ENCODE data around the gene GBP3. TPM values are rescaled to one million over a fixed set of nuclear protein-coding genes. Genes with fewer than 3 reads are reported as not detected.
"Not testable (repeated sequence)": the region's sequence is repeated elsewhere in the genome, so short reads cannot be mapped to it uniquely, and the experiment has no call there.

Gene GBP3
- total RNA-seq, 1 donor from 2014 or later: 12.0 TPM

GRCh38 chr1:89034004-89034403 lies 11.3 kb upstream of the GBP3 start:
- Mint-ChIP-seq H3K36me3 (ENCODE audit: low read depth) (peaks cover 17% of the 10 kb centered on the region), H3K4me1 (ENCODE audit: low read depth) (peaks cover 39% of the 10 kb centered on the region), H3K9me3 (peaks cover 32% of the 10 kb centered on the region)
- DNase-seq (ENCODE audit: low spot score); H3K27ac Mint-ChIP-seq; H3K4me3 Mint-ChIP-seq; H3K27me3 Mint-ChIP-seq (ENCODE audit: insufficient read depth); intact Hi-C loops (cut with micrococcal nuclease): not testable (repeated sequence)

GRCh38 chr1:89029051-89029450 lies 6.4 kb upstream of the GBP3 start:
- Mint-ChIP-seq H3K9me3 (peaks cover 48% of the 10 kb centered on the region), H3K4me3 (peak overlapping the region; percentile 20), H3K36me3 (ENCODE audit: low read depth) (peaks cover 26% of the 10 kb centered on the region), H3K4me1 (ENCODE audit: low read depth) (peaks cover 37% of the 10 kb centered on the region)
- intact Hi-C loops (cut with micrococcal nuclease): loop anchor here (1.0 kb wide), 1 partner anchor 12 kb away; no protein-coding TSS in a partner anchor
- DNase-seq (ENCODE audit: low spot score); H3K27me3 Mint-ChIP-seq (ENCODE audit: insufficient read depth); H3K27ac Mint-ChIP-seq: not testable (repeated sequence)

- peaks cover 54% of the 10 kb centered on the region for H3K4me1 Mint-ChIP-seq (ENCODE audit: low read depth)
- no peak for DNase-seq (ENCODE audit: low spot score)
- intact Hi-C loops (cut with micrococcal nuclease): no loop called here
- no peak overlapping the region for H3K27ac Mint-ChIP-seq
- H3K27me3 Mint-ChIP-seq (ENCODE audit: insufficient read depth): peaks cover 3% of the 10 kb centered on the region
- H3K4me3 Mint-ChIP-seq: no peak overlapping the region
- peaks cover 23% of the 10 kb centered on the region for H3K36me3 Mint-ChIP-seq (ENCODE audit: low read depth)
- H3K9me3 Mint-ChIP-seq: peaks cover 31% of the 10 kb centered on the region
Observed at GRCh38 chr1:89025928-89026327, 3.3 kb upstream of the GBP3 start.

- peaks cover 16% of the 10 kb centered on the region for H3K9me3 Mint-ChIP-seq
- peak overlapping the region; percentile 86 for H3K4me3 Mint-ChIP-seq
- H3K27ac Mint-ChIP-seq: peak overlapping the region; percentile 84
- peaks cover 35% of the 10 kb centered on the region for H3K36me3 Mint-ChIP-seq (ENCODE audit: low read depth)
- H3K27me3 Mint-ChIP-seq (ENCODE audit: insufficient read depth): peaks cover 3% of the 10 kb centered on the region
- DNase-seq (ENCODE audit: low spot score): no peak
- peaks cover 60% of the 10 kb centered on the region for H3K4me1 Mint-ChIP-seq (ENCODE audit: low read depth)
- intact Hi-C loops (cut with micrococcal nuclease): no loop called here
Observed at GRCh38 chr1:89023026-89023425, 360 bp upstream of the GBP3 start.

- H3K9me3 Mint-ChIP-seq; H3K4me3 Mint-ChIP-seq; H3K27ac Mint-ChIP-seq; H3K27me3 Mint-ChIP-seq (ENCODE audit: insufficient read depth); DNase-seq (ENCODE audit: low spot score); intact Hi-C loops (cut with micrococcal nuclease): not testable (repeated sequence)
- Mint-ChIP-seq H3K36me3 (ENCODE audit: low read depth) (peaks cover 62% of the 10 kb centered on the region), H3K4me1 (ENCODE audit: low read depth) (peaks cover 64% of the 10 kb centered on the region)
Observed at GRCh38 chr1:89018318-89018717, 4.3 kb downstream of the GBP3 start.

DNA sequence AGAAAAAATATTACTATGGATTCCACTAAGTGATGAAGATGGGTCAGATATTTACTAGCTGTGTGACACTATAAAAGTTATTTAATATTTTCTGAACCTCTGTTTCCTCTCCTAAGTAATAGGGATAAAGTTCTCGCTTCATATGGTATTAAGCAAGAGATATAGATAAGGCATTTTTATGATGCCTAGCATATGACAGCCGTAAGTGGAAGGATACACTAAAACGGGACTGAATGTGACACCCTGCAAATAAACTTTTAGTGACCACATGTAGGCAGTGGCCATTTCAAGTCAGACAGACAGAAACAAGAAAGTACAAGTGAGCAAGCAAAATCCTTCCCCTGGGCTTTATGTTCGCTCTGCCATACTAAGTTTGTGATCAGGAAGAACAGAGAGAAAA lies 14.2 kb downstream of the GBP3 start:
- Mint-ChIP-seq H3K4me3 (no peak overlapping the region), H3K9me3 (peaks cover 14% of the 10 kb centered on the region), H3K4me1 (ENCODE audit: low read depth) (peaks cover 16% of the 10 kb centered on the region), H3K36me3 (ENCODE audit: low read depth) (peaks cover 75% of the 10 kb centered on the region), H3K27ac (no peak overlapping the region), H3K27me3 (ENCODE audit: insufficient read depth) (no peaks in the 10 kb centered on the region)
- intact Hi-C loops (cut with micrococcal nuclease): no loop called here
- no peak for DNase-seq (ENCODE audit: low spot score)

- intact Hi-C loops (cut with micrococcal nuclease): no loop called here
- no peak for DNase-seq (ENCODE audit: low spot score)
- Mint-ChIP-seq H3K36me3 (ENCODE audit: low read depth) (peaks cover 65% of the 10 kb centered on the region), H3K27me3 (ENCODE audit: insufficient read depth) (no peaks in the 10 kb centered on the region), H3K9me3 (peaks cover 14% of the 10 kb centered on the region), H3K4me3 (no peak overlapping the region), H3K27ac (peak overlapping the region; percentile 9), H3K4me1 (ENCODE audit: low read depth) (peaks cover 39% of the 10 kb centered on the region)
Observed at GRCh38 chr1:89005286-89006151, 17.1 kb downstream of the GBP3 start.

DNA sequence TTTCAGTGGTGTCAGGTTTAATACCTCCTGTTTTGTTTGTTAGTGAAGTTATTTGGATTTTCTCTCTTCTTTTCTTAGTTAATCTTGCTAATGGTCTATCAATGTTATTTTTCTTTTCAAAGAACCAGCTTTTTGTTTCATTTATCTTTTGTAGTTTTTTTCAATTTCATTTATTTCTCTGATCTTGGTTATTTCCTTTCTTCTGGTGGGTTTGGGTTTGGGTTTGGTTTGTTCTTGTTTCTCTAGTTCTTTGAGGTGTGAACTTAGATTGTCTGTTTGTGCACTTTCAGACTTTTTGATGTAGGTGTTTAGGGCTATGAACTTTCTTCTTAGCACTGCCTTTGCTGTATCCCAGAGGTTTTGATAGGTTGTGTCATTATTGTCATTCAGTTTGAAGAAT lies 20.5 kb downstream of the GBP3 start:
- H3K4me3 Mint-ChIP-seq; DNase-seq (ENCODE audit: low spot score); H3K27me3 Mint-ChIP-seq (ENCODE audit: insufficient read depth); intact Hi-C loops (cut with micrococcal nuclease): not testable (repeated sequence)
- H3K27ac Mint-ChIP-seq: peak overlapping the region; percentile 32
- peaks cover 40% of the 10 kb centered on the region for H3K36me3 Mint-ChIP-seq (ENCODE audit: low read depth)
- H3K9me3 Mint-ChIP-seq: peaks cover 14% of the 10 kb centered on the region
- peaks cover 39% of the 10 kb centered on the region for H3K4me1 Mint-ChIP-seq (ENCODE audit: low read depth)

GRCh38 chr1:89001510-89001909 lies 21.2 kb downstream of the GBP3 start:
- intact Hi-C loops (cut with micrococcal nuclease): no loop called here
- H3K4me3 Mint-ChIP-seq: no peak overlapping the region
- no peak for DNase-seq (ENCODE audit: low spot score)
- H3K27ac Mint-ChIP-seq: no peak overlapping the region
- peaks cover 39% of the 10 kb centered on the region for H3K4me1 Mint-ChIP-seq (ENCODE audit: low read depth)
- H3K36me3 Mint-ChIP-seq (ENCODE audit: low read depth): peaks cover 36% of the 10 kb centered on the region
- H3K27me3 Mint-ChIP-seq (ENCODE audit: insufficient read depth): no peaks in the 10 kb centered on the region
- peaks cover 14% of the 10 kb centered on the region for H3K9me3 Mint-ChIP-seq

- no peak for DNase-seq (ENCODE audit: low spot score)
- intact Hi-C loops (cut with micrococcal nuclease): loop anchor here (1.0 kb wide), 5 partner anchors 48 to 457 kb away; no protein-coding TSS in a partner anchor
- Mint-ChIP-seq H3K4me3 (no peak overlapping the region), H3K27ac (no peak overlapping the region), H3K4me1 (ENCODE audit: low read depth) (peaks cover 25% of the 10 kb centered on the region), H3K9me3 (peaks cover under 1% of the 10 kb centered on the region), H3K27me3 (ENCODE audit: insufficient read depth) (no peaks in the 10 kb centered on the region), H3K36me3 (ENCODE audit: low read depth) (peaks cover 13% of the 10 kb centered on the region)
Observed at GRCh38 chr1:88998716-88999115, 23.9 kb downstream of the GBP3 start.

GRCh38 chr1:88990426-88990825 lies 32.2 kb downstream of the GBP3 start:
- Mint-ChIP-seq H3K36me3 (ENCODE audit: low read depth) (peaks cover 35% of the 10 kb centered on the region), H3K4me1 (ENCODE audit: low read depth) (peaks cover 50% of the 10 kb centered on the region), H3K9me3 (no peaks in the 10 kb centered on the region), H3K27ac (no peak overlapping the region), H3K27me3 (ENCODE audit: insufficient read depth) (no peaks in the 10 kb centered on the region), H3K4me3 (peak overlapping the region; percentile 12)
- intact Hi-C loops (cut with micrococcal nuclease): no loop called here
- DNase-seq (ENCODE audit: low spot score): no peak

- H3K36me3 Mint-ChIP-seq (ENCODE audit: low read depth): peaks cover 61% of the 10 kb centered on the region
- H3K27ac Mint-ChIP-seq: no peak overlapping the region
- no peak for DNase-seq (ENCODE audit: low spot score)
- H3K4me3 Mint-ChIP-seq: no peak overlapping the region
- no peaks in the 10 kb centered on the region for H3K27me3 Mint-ChIP-seq (ENCODE audit: insufficient read depth)
- H3K4me1 Mint-ChIP-seq (ENCODE audit: low read depth): peaks cover 87% of the 10 kb centered on the region
- intact Hi-C loops (cut with micrococcal nuclease): loop anchor here (2.0 kb wide), 2 partner anchors 213 to 559 kb away; partner anchors contain the start of gene GBP4
- H3K9me3 Mint-ChIP-seq: no peaks in the 10 kb centered on the region
Observed at GRCh38 chr1:88985692-88986091, 37.0 kb downstream of the GBP3 start.

- Mint-ChIP-seq H3K9me3 (no peaks in the 10 kb centered on the region), H3K27ac (peak overlapping the region; percentile 59), H3K4me1 (ENCODE audit: low read depth) (peaks cover 86% of the 10 kb centered on the region), H3K36me3 (ENCODE audit: low read depth) (peaks cover 62% of the 10 kb centered on the region), H3K4me3 (no peak overlapping the region), H3K27me3 (ENCODE audit: insufficient read depth) (no peaks in the 10 kb centered on the region)
- intact Hi-C loops (cut with micrococcal nuclease): loop anchor here (2.0 kb wide), 2 partner anchors 214 to 560 kb away; partner anchors contain the start of gene GBP4
- no peak for DNase-seq (ENCODE audit: low spot score)
Observed at GRCh38 chr1:88985032-88985431, 37.6 kb downstream of the GBP3 start.

All from activated T-helper 1 cell treated with anti-CD3 and anti-CD28 coated beads, Interleukin-12 subunit alpha, Interleukin-12 subunit beta, Interleukin-2, Interleukin-4 antibody, amounts not matched to agents 30 ng/mL and 10 ng/mL and 1 ng/mL, durations not matched to agents 14 hours and 24 hours and 36 hours (primary cell).